SH-SY5Y (cell line): ENCODE results near the gene SORT1.

ENCODE experiments used
- GATA2 ChIP-seq: IDR thresholded peaks from 2 replicates; pipeline ENCODE4 v1.6.1; 2011; ENCODE audit warnings: mild to moderate bottlenecking, low read depth, low read length
- GATA3 ChIP-seq: IDR thresholded peaks from 2 replicates; pipeline ENCODE4 v1.6.1; 2011; ENCODE audit warnings: low read depth, mild to moderate bottlenecking, low read length, moderate library complexity

- TF ChIP-seq GATA3 (no peak), GATA2 (no peak)
Measured at GRCh38 chr1:109322974-109323373, 74.7 kb downstream of the SORT1 start.
